GM12892 (cell line): ENCODE measurements around the gene HPD.
A peak's percentile ranks its signal among the peaks of the same experiment; 100 is the strongest.

ENCODE experiments used
- DNase-seq: peaks from one replicate; pipeline ENCODE4 v3.0.0; 2011; ENCODE audit not compliant: insufficient read length
- FAIRE-seq: peaks from 2 replicates; lab custom pipeline; 2011; peaks lifted over from hg19 to GRCh38; lab: Jason Lieb, UNC
- POLR2A ChIP-seq: IDR thresholded peaks from 2 replicates; pipeline ENCODE4 v1.6.1; 2011; ENCODE audit warnings: low read depth, low read length, control low read depth
- POLR2AphosphoS5 ChIP-seq: IDR thresholded peaks from 2 replicates; pipeline ENCODE4 v1.6.1; 2011; ENCODE audit warnings: low read depth, low read length, control low read depth
- TAF1 ChIP-seq: IDR thresholded peaks from 2 replicates; pipeline ENCODE4 v1.6.1; 2011; ENCODE audit warnings: low read depth, mild to moderate bottlenecking, control low read depth, low read length, borderline replicate concordance

HPD gene

GRCh38 chr12:121805171-121806008 is 53.3 kb downstream of the HPD start:
- TF ChIP-seq POLR2A = no peak
- no peak for TF ChIP-seq POLR2AphosphoS5
- TF ChIP-seq TAF1 = no peak
- DNase-seq (no peak), FAIRE-seq (no peak)

GRCh38 chr12:121804417-121805111 is 54.1 kb downstream of the HPD start:
- no peak for TF ChIP-seq POLR2AphosphoS5
- no peak for TF ChIP-seq POLR2A
- TF ChIP-seq TAF1 = no peak
- DNase-seq = no peak
- no peak for FAIRE-seq

- FAIRE-seq = peak; percentile 73
- DNase-seq = no peak
- TF ChIP-seq TAF1 = peak; percentile 14; the same call in 1 of the 2 replicates
- peak; percentile 32; the same call in 1 of the 2 replicates for TF ChIP-seq POLR2A
- TF ChIP-seq POLR2AphosphoS5 = no peak
Measured at GRCh38 chr12:121803861-121804416, 54.7 kb downstream of the HPD start, which contains the start of gene SETD1B. Gene SETD1B (plus strand): TSS chr12:121804009. CDS start chr12:121804738, 729 bp downstream.

GRCh38 chr12:121802843-121803698 is 55.6 kb downstream of the HPD start:
- TF ChIP-seq TAF1 (peak; percentile 86), POLR2AphosphoS5 (peak; percentile 98), POLR2A (peak; percentile 90)
- peak; percentile 77 for DNase-seq
- peak; percentile 92 for FAIRE-seq

GRCh38 chr12:121802485-121802842 is 56.2 kb downstream of the HPD start:
- no peak for TF ChIP-seq POLR2AphosphoS5
- TF ChIP-seq TAF1 = no peak
- TF ChIP-seq POLR2A = no peak
- DNase-seq = no peak
- FAIRE-seq = no peak

- FAIRE-seq = peak; percentile 65
- TF ChIP-seq TAF1 (no peak), POLR2A (no peak; the same call in 1 of the 2 replicates)
- no peak for DNase-seq
Measured at GRCh38 chr12:121801595-121802484, 56.8 kb downstream of the HPD start.

GRCh38 chr12:121800694-121801594 is 57.7 kb downstream of the HPD start:
- TF ChIP-seq POLR2A (peak; percentile 80), TAF1 (0 out of 2 replicates have a peak, but pooled peaks have one; percentile 16), POLR2AphosphoS5 (peak; percentile 77)
- DNase-seq (no peak), FAIRE-seq (peak; percentile 9)

- DNase-seq (peak; percentile 78), FAIRE-seq (peak; percentile 50)
- TF ChIP-seq POLR2A (peak; percentile 40; the same call in 1 of the 2 replicates), POLR2AphosphoS5 (no peak)
Measured at GRCh38 chr12:121799842-121800693, 58.6 kb downstream of the HPD start.
